ENCODE data around the gene TMEM229B.

DNA sequence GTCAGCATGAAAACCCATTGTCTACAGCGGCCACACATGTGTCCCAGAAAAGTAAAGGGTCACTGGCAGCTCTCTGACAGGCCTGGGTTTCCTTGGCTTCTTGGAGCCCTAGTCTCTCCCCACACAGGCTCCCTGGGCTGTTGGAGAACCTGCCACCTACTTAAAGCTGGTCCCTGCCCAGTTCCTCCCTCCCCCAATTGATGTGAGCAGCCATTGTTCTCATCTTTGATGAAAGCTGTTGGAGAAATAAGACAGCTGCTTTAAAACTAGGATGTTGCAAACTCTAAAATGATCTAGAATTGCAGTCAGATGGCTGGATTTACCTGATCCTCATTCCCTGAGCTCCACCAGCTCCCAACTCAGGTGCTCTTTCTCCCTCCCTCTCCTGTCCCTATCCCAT lies 39.8 kb upstream of the TMEM229B start:
- TF ChIP-seq, protein P1, sequence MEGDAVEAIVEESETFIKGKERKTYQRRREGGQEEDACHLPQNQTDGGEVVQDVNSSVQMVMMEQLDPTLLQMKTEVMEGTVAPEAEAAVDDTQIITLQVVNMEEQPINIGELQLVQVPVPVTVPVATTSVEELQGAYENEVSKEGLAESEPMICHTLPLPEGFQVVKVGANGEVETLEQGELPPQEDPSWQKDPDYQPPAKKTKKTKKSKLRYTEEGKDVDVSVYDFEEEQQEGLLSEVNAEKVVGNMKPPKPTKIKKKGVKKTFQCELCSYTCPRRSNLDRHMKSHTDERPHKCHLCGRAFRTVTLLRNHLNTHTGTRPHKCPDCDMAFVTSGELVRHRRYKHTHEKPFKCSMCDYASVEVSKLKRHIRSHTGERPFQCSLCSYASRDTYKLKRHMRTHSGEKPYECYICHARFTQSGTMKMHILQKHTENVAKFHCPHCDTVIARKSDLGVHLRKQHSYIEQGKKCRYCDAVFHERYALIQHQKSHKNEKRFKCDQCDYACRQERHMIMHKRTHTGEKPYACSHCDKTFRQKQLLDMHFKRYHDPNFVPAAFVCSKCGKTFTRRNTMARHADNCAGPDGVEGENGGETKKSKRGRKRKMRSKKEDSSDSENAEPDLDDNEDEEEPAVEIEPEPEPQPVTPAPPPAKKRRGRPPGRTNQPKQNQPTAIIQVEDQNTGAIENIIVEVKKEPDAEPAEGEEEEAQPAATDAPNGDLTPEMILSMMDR (IDR thresholded peaks at IDR 0.05; ENCODE audit: low read depth, low read length), result no peak
- no peak for TF ChIP-seq EZH2phosphoT487 (IDR thresholded peaks at IDR 0.05; ENCODE audit: low read depth)

Measured in OCI-LY3 (cell line).